DMS 273 (cell line): ENCODE measurements around the gene PRF1.

Experiments
- DNase-seq: peaks from one replicate; lab custom pipeline; 2025; ENCODE audit not compliant: unreplicated experiment; lab: John Stamatoyannopoulos, UW

PRF1 gene

GRCh38 chr10:70562036-70562755, 40.3 kb downstream of the PRF1 start:
- no peak for DNase-seq

- no peak for DNase-seq
Measured at GRCh38 chr10:70561558-70561957, 41.0 kb downstream of the PRF1 start.

- DNase-seq = peak; percentile 23
Measured at GRCh38 chr10:70561070-70561469, 41.5 kb downstream of the PRF1 start.

- DNase-seq = no peak
Measured at GRCh38 chr10:70560511-70560941, 42.0 kb downstream of the PRF1 start.

GRCh38 chr10:70559861-70560260, 42.7 kb downstream of the PRF1 start:
- DNase-seq = no peak

- peak; percentile 49 for DNase-seq
Measured at GRCh38 chr10:70558871-70559810, 43.4 kb downstream of the PRF1 start.

- DNase-seq = no peak
Measured at GRCh38 chr10:70558295-70558694, 44.2 kb downstream of the PRF1 start.

GRCh38 chr10:70557876-70558275, 44.7 kb downstream of the PRF1 start:
- no peak for DNase-seq

GRCh38 chr10:70557086-70557845, 45.3 kb downstream of the PRF1 start:
- DNase-seq = no peak

GRCh38 chr10:70555371-70555770, 47.2 kb downstream of the PRF1 start:
- DNase-seq = no peak

- DNase-seq = no peak
Measured at GRCh38 chr10:70552586-70552985, 50.0 kb downstream of the PRF1 start.

GRCh38 chr10:70551971-70552422, 50.5 kb downstream of the PRF1 start:
- DNase-seq = no peak

GRCh38 chr10:70551466-70551865, 51.1 kb downstream of the PRF1 start:
- no peak for DNase-seq

- no peak for DNase-seq
Measured at GRCh38 chr10:70550459-70550858, 52.1 kb downstream of the PRF1 start.

- peak; percentile 68 for DNase-seq
Measured at GRCh38 chr10:70549962-70550458, 52.5 kb downstream of the PRF1 start.

- DNase-seq = no peak
Measured at GRCh38 chr10:70549351-70549961, 53.1 kb downstream of the PRF1 start.
